ENCODE measurements around the gene COA8. TPM values are rescaled to one million over a fixed set of nuclear protein-coding genes. Genes with fewer than 3 reads are reported as not detected.

The COA8 gene
- total and polyA plus RNA-seq, 10 of the 15 experiments (the other 5 are each of a cell fraction or from before 2014, with no cell fraction given), result 6.1 to 69.5 (median 25.8) TPM

DNA sequence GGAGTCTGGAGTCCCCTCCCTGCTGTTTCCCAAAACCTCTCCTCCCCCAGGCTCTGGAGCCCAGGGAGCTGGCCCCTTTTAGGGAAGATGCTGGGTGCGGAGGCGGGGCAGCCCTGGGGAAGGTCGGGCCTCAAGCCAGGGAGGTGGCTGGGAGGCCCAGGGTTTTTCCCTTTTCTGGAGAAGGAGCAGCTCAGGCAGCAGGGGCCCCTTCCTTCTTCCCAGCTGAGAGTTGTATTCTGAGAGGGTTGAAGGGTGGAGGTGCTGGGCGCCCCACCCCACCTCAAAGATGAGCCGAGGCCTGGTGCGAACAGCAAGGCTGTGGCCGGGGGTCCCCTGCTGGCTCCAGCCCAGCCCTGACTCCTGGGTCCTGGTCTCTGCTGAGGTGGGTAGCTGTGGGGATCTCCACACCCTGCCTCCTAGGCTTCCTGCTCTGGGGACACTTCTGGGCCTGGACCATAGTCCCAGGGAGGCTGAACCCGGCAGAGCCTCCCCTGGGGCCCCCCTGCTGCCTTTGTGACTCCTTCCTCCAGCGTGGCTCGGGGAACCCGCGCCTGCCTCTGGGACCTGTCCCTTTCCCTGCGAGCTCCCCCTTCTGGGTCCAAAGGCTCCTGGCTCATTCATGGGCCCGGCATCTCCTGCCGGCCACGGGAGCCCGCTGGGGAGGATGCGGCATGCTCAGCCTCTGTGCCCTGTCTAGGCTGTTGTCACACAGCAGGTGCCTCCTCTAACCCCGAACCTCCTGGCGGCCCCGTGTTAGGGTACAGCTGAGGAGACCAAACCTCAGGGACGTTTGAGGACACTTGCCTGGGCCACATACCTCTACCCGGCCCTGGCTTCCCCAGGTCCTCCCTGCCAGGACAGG is 29.4 kb upstream of the COA8 start:
- no peaks in the 10 kb centered on the region for H3K9me3 ChIP-seq (replicated peaks; ENCODE audit: control insufficient read depth, insufficient read depth, low read length)
- SMC1A ChIA-PET (ENCODE audit: uncharacterized antibody, unreplicated experiment), result no interaction called here
- H3K9ac ChIP-seq (ENCODE audit: control insufficient read depth, insufficient read depth, low read length), result no peak overlapping the region
- 81% methylated on average over 23 of the region's 23 CpGs for WGBS (ENCODE audit: insufficient coverage, insufficient replicate concordance, low lambda C conversion rate, missing lambda C conversion rate)
- no peaks in the 10 kb centered on the region for H4K20me1 ChIP-seq (ENCODE audit: control insufficient read depth, insufficient read depth)
- POLR2A ChIA-PET, result no interaction called here
- RAD21 ChIA-PET (ENCODE audit: unreplicated experiment), result interaction anchor here (1.0 kb wide), 1 partner anchor 15 kb away, joined by 3 read pairs; no protein-coding TSS in a partner anchor
- FAIRE-seq (no peak), DNase-seq (ENCODE audit: low read depth, low spot score) (no peak), ATAC-seq (no peak)
- H3K27me3 ChIP-seq (replicated peaks in 1 of 2; ENCODE audit: control insufficient read depth in 2 of 2, insufficient read depth in 2 of 2, low read length in 1 of 2), result no peaks in the 10 kb centered on the region
- H3K4me3 ChIP-seq, result no peak overlapping the region
- peaks cover 6% of the 10 kb centered on the region for H3K4me1 ChIP-seq (ENCODE audit: control insufficient read depth, insufficient read depth, low read length)
- no TSS peak for BruUV-seq (replicated peaks)
- in situ Hi-C loops (cut with MboI) (no loop called here), intact Hi-C loops (cut with micrococcal nuclease; ENCODE audit: unreplicated experiment) (no loop called here)
- H2AFZ ChIP-seq (ENCODE audit: control insufficient read depth, low read depth, low read length), result no peak overlapping the region
- H3K79me2 ChIP-seq (ENCODE audit: control insufficient read depth, insufficient read depth, low read length), result peaks cover 26% of the 10 kb centered on the region
- no peak overlapping the region for H3K4me2 ChIP-seq (ENCODE audit: control insufficient read depth, insufficient read depth)
- TF ChIP-seq, protein P1, sequence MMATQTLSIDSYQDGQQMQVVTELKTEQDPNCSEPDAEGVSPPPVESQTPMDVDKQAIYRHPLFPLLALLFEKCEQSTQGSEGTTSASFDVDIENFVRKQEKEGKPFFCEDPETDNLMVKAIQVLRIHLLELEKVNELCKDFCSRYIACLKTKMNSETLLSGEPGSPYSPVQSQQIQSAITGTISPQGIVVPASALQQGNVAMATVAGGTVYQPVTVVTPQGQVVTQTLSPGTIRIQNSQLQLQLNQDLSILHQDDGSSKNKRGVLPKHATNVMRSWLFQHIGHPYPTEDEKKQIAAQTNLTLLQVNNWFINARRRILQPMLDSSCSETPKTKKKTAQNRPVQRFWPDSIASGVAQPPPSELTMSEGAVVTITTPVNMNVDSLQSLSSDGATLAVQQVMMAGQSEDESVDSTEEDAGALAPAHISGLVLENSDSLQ (IDR thresholded peaks at IDR 0.05), result no peak
- TF ChIP-seq MYC (IDR thresholded peaks at IDR 0.05; ENCODE audit: insufficient read depth, insufficient read length, insufficient replicate concordance, low read length, severe bottlenecking) (no peak), MEF2B (IDR thresholded peaks at IDR 0.05; ENCODE audit: partially characterized antibody, poor library complexity, severe bottlenecking) (no peak), CREB1 (IDR thresholded peaks at IDR 0.05; ENCODE audit: low read depth) (no peak), MEF2A (IDR thresholded peaks at IDR 0.05; ENCODE audit: insufficient read depth, low read depth, low read length) (no peak), MYB (IDR thresholded peaks at IDR 0.05; ENCODE audit: borderline replicate concordance, low read depth, low read length) (no peak), IKZF2 (IDR thresholded peaks at IDR 0.05) (no peak)
- TF ChIP-seq, protein P2, sequence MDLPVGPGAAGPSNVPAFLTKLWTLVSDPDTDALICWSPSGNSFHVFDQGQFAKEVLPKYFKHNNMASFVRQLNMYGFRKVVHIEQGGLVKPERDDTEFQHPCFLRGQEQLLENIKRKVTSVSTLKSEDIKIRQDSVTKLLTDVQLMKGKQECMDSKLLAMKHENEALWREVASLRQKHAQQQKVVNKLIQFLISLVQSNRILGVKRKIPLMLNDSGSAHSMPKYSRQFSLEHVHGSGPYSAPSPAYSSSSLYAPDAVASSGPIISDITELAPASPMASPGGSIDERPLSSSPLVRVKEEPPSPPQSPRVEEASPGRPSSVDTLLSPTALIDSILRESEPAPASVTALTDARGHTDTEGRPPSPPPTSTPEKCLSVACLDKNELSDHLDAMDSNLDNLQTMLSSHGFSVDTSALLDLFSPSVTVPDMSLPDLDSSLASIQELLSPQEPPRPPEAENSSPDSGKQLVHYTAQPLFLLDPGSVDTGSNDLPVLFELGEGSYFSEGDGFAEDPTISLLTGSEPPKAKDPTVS (IDR thresholded peaks at IDR 0.05; ENCODE audit: low read depth, low read length), result no peak
- CTCF ChIA-PET, result no interaction called here
- H3K36me3 ChIP-seq (ENCODE audit: control insufficient read depth in 2 of 2, insufficient read depth in 2 of 2, low read length in 1 of 2), result peaks cover 0 to 6% of the 10 kb centered on the region in 2 experiments; a peak in 2 of 4 replicates
- H3K27ac ChIP-seq (ENCODE audit: control insufficient read depth, insufficient read depth), result no peak overlapping the region
